GM21381 (cell line): Measurements from ENCODE around the gene TMEM260.
"Not testable (repeated sequence)": the region's sequence is repeated elsewhere in the genome, so short reads cannot be mapped to it uniquely, and the experiment has no call there.

Experiments
- ATAC-seq: cut with Tn5 transposase; IDR thresholded peaks from one replicate; pipeline ENCODE4 v1.9.1; 2021; ENCODE audit warnings: mild to moderate bottlenecking, moderate library complexity; ENCODE audit not compliant: unreplicated experiment

TMEM260 gene

GRCh38 chr14:56594428-56594827 is 14.8 kb downstream of the TMEM260 start:
- ATAC-seq, result no peak

GRCh38 chr14:56598519-56598918 is 18.9 kb downstream of the TMEM260 start:
- ATAC-seq, result no peak

- no peak for ATAC-seq
Observed at GRCh38 chr14:56603648-56604047, 24.1 kb downstream of the TMEM260 start.

GRCh38 chr14:56608689-56609088 is 29.1 kb downstream of the TMEM260 start:
- ATAC-seq, result no peak

GRCh38 chr14:56611663-56612062 is 32.1 kb downstream of the TMEM260 start:
- ATAC-seq, result not testable (repeated sequence)

- ATAC-seq, result no peak
Observed at GRCh38 chr14:56617084-56617483, 37.5 kb downstream of the TMEM260 start.

GRCh38 chr14:56630707-56631106 is 51.1 kb downstream of the TMEM260 start:
- ATAC-seq, result no peak

- no peak for ATAC-seq
Observed at GRCh38 chr14:56632195-56632594, 52.6 kb downstream of the TMEM260 start.

GRCh38 chr14:56633544-56633943 is 53.9 kb downstream of the TMEM260 start:
- no peak for ATAC-seq

GRCh38 chr14:56635041-56635440 is 55.4 kb downstream of the TMEM260 start:
- ATAC-seq, result no peak

- no peak for ATAC-seq
Observed at GRCh38 chr14:56647493-56647892, 67.9 kb downstream of the TMEM260 start.

- no peak for ATAC-seq
Observed at GRCh38 chr14:56648508-56649301, 69.1 kb downstream of the TMEM260 start.

GRCh38 chr14:56649382-56649781 is 69.8 kb downstream of the TMEM260 start:
- no peak for ATAC-seq

GRCh38 chr14:56650048-56650447 is 70.5 kb downstream of the TMEM260 start:
- no peak for ATAC-seq

- no peak for ATAC-seq
Observed at GRCh38 chr14:56650979-56651378, 71.4 kb downstream of the TMEM260 start.

GRCh38 chr14:56657604-56658003 is 78.0 kb downstream of the TMEM260 start:
- no peak for ATAC-seq

- no peak for ATAC-seq
Observed at GRCh38 chr14:56659378-56659777, 79.8 kb downstream of the TMEM260 start.

- no peak for ATAC-seq
Observed at GRCh38 chr14:56659964-56660551, 80.5 kb downstream of the TMEM260 start.

- no peak for ATAC-seq
Observed at GRCh38 chr14:56660677-56661389, 81.2 kb downstream of the TMEM260 start.

- ATAC-seq, result no peak
Observed at GRCh38 chr14:56661478-56661877, 81.9 kb downstream of the TMEM260 start.

GRCh38 chr14:56664811-56665421 is 85.3 kb downstream of the TMEM260 start:
- no peak for ATAC-seq
